Measurements from ENCODE around the gene ZNF189.
"Not testable (repeated sequence)": the region's sequence is repeated elsewhere in the genome, so short reads cannot be mapped to it uniquely, and the experiment has no call there.

The ZNF189 gene

GRCh38 chr9:101381118-101381517 lies 17.5 kb upstream of the ZNF189 start:
- DNase-seq: no peak

GRCh38 chr9:101381833-101382342 lies 16.8 kb upstream of the ZNF189 start:
- no peak for DNase-seq

GRCh38 chr9:101383361-101383760 lies 15.3 kb upstream of the ZNF189 start:
- no peak for DNase-seq

GRCh38 chr9:101384873-101385536 lies 13.6 kb upstream of the ZNF189 start, which contains the start of gene BAAT:
Gene BAAT, minus strand, starts transcription at chr9:101385006. Its CDS starts 13,602 bp downstream, at chr9:101371404.
- DNase-seq: not testable (repeated sequence)

GRCh38 chr9:101387871-101388506 lies 10.7 kb upstream of the ZNF189 start:
- peak in 1 of 2 donors; percentile 48 for DNase-seq

GRCh38 chr9:101388507-101388993 lies 10.1 kb upstream of the ZNF189 start:
- DNase-seq: no peak

- no peak for DNase-seq
These were observed 5.5 kb upstream of the ZNF189 start for GRCh38 chr9:101393135-101393534.

GRCh38 chr9:101394687-101395086 lies 4.0 kb upstream of the ZNF189 start:
- no peak for DNase-seq

- no peak for DNase-seq
These were observed 944 bp upstream of the ZNF189 start for GRCh38 chr9:101397746-101398067.

GRCh38 chr9:101398930-101399642 lies 435 bp downstream of the ZNF189 start:
- DNase-seq: no peak

GRCh38 chr9:101399643-101399970 lies 956 bp downstream of the ZNF189 start:
- no peak for DNase-seq

GRCh38 chr9:101400120-101400519 lies 1.5 kb downstream of the ZNF189 start:
- DNase-seq: no peak

- no peak for DNase-seq
These were observed 5.0 kb downstream of the ZNF189 start for GRCh38 chr9:101403516-101404285.

GRCh38 chr9:101408374-101409078 lies 9.9 kb downstream of the ZNF189 start:
- DNase-seq: no peak

- DNase-seq: no peak
These were observed 10.4 kb downstream of the ZNF189 start for GRCh38 chr9:101409079-101409477.

GRCh38 chr9:101414839-101415238 lies 16.2 kb downstream of the ZNF189 start:
- DNase-seq: no peak

- no peak for DNase-seq
These were observed 16.9 kb downstream of the ZNF189 start for GRCh38 chr9:101415578-101415977.

- no peak for DNase-seq
These were observed 18.7 kb downstream of the ZNF189 start for GRCh38 chr9:101417389-101417788.

GRCh38 chr9:101417977-101418376 lies 19.3 kb downstream of the ZNF189 start:
- DNase-seq: no peak

- no peak for DNase-seq
These were observed 20.1 kb downstream of the ZNF189 start for GRCh38 chr9:101418518-101419430.

GRCh38 chr9:101419863-101420262 lies 21.2 kb downstream of the ZNF189 start:
- DNase-seq: no peak
